HG02642 (cell line): Measurements from ENCODE around the gene GDF10.

Experiments
- ATAC-seq: cut with Tn5 transposase; IDR thresholded peaks from one replicate; pipeline ENCODE4 v1.9.1; 2021; ENCODE audit warnings: mild to moderate bottlenecking; ENCODE audit not compliant: unreplicated experiment, poor library complexity

Gene GDF10

GRCh38 chr10:47289921-47290320 lies 10.1 kb upstream of the GDF10 start:
- ATAC-seq, result no peak

GRCh38 chr10:47290338-47290737 lies 9.7 kb upstream of the GDF10 start:
- no peak for ATAC-seq

- ATAC-seq, result no peak
These were observed 8.3 kb upstream of the GDF10 start for GRCh38 chr10:47291682-47292081.

- no peak for ATAC-seq
These were observed 5.9 kb upstream of the GDF10 start for GRCh38 chr10:47294057-47294456.

- ATAC-seq, result no peak
These were observed 5.5 kb upstream of the GDF10 start for GRCh38 chr10:47294501-47294900.

- no peak for ATAC-seq
These were observed 4.6 kb upstream of the GDF10 start for GRCh38 chr10:47295411-47295810.

GRCh38 chr10:47296156-47296894 lies 3.7 kb upstream of the GDF10 start:
- no peak for ATAC-seq

- no peak for ATAC-seq
These were observed 3.1 kb upstream of the GDF10 start for GRCh38 chr10:47296941-47297340.

- ATAC-seq, result no peak
These were observed 2.0 kb upstream of the GDF10 start for GRCh38 chr10:47297866-47298540.

- ATAC-seq, result no peak
These were observed 1.3 kb upstream of the GDF10 start for GRCh38 chr10:47298715-47299114.

GRCh38 chr10:47300429-47300931 lies 483 bp downstream of the GDF10 start:
- no peak for ATAC-seq

- no peak for ATAC-seq
These were observed 1.8 kb downstream of the GDF10 start for GRCh38 chr10:47301833-47302232.

- ATAC-seq, result no peak
These were observed 3.1 kb downstream of the GDF10 start for GRCh38 chr10:47303105-47303504.

- no peak for ATAC-seq
These were observed 3.9 kb downstream of the GDF10 start for GRCh38 chr10:47303866-47304265.

GRCh38 chr10:47305566-47305965 lies 5.6 kb downstream of the GDF10 start:
- no peak for ATAC-seq

- ATAC-seq, result no peak
These were observed 6.6 kb downstream of the GDF10 start for GRCh38 chr10:47306387-47307210.

GRCh38 chr10:47307381-47307780 lies 7.4 kb downstream of the GDF10 start:
- no peak for ATAC-seq

GRCh38 chr10:47308775-47309174 lies 8.8 kb downstream of the GDF10 start:
- ATAC-seq, result no peak

- no peak for ATAC-seq
These were observed 9.6 kb downstream of the GDF10 start for GRCh38 chr10:47309408-47310089.

- no peak for ATAC-seq
These were observed 10.1 kb downstream of the GDF10 start for GRCh38 chr10:47310090-47310505.
